Measurements from ENCODE around the gene OSBPL9.
"Not testable (repeated sequence)": the region's sequence is repeated elsewhere in the genome, so short reads cannot be mapped to it uniquely, and the experiment has no call there.

OSBPL9 gene

GRCh38 chr1:51638350-51638749, 21.5 kb downstream of the OSBPL9 start:
- DNase-seq = no peak

DNA sequence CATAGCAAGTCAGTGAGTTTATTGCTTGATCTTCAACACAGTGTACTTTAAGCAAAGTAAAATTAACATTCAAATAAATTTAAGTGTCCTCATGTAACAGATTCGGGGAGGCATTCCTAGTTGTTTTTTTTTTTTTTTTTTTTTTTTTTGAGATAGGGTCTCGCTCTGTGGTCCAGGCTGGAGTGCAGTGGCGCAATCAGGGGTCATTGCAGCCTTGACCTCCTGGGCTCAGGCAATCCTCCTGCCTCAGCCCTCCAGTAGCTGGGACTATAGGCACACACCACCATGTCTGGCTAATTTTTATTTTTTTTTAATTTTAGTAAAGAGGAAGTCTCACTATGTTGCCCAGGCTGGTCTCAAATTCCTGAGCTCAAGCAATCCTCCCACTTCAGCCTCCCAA, 22.8 kb downstream of the OSBPL9 start:
- DNase-seq = no peak

GRCh38 chr1:51641096-51641495, 24.2 kb downstream of the OSBPL9 start:
- no peak for DNase-seq

DNA sequence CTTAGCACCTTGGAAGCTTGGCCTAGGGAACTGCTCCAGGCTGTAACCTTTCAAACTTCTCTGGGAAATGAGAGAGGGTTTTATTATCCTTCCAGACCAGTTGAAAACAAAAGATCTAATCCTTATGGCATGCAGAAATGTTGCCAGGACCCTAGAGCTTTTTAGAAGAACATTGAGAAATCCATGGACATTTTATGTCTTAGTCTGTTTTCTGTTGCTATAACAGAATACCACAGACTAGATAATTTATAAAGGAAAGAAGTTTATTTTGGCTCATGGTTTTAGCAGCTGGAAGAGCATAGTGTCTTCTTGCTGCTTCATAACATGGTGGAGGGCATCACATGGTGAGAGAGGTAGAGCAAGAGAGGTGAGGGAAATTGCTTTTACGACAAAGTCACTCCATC, 25.8 kb downstream of the OSBPL9 start:
- no peak for DNase-seq

DNA sequence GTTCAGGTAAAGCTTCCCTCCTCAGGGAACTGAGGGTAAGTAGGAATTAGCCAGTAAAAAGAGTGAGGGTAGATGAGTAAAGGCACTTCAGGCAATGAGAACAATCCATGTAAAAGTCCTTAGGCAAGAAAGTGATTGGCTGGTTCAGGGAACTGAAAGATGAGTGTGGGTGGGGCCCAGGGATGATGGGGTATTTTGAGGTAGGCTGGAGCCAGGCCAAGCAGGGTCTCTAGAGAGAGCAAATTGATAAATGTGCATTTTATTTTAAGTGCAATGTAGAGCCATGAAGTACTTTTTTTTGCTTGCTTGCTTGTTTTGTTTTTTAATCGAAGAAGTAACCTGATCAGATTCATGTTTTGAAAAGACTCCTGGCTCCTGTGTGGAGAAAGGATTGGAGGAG, 26.5 kb downstream of the OSBPL9 start:
- no peak for DNase-seq

- no peak for DNase-seq
Observed at GRCh38 chr1:51644020-51644419, 27.1 kb downstream of the OSBPL9 start.

DNA sequence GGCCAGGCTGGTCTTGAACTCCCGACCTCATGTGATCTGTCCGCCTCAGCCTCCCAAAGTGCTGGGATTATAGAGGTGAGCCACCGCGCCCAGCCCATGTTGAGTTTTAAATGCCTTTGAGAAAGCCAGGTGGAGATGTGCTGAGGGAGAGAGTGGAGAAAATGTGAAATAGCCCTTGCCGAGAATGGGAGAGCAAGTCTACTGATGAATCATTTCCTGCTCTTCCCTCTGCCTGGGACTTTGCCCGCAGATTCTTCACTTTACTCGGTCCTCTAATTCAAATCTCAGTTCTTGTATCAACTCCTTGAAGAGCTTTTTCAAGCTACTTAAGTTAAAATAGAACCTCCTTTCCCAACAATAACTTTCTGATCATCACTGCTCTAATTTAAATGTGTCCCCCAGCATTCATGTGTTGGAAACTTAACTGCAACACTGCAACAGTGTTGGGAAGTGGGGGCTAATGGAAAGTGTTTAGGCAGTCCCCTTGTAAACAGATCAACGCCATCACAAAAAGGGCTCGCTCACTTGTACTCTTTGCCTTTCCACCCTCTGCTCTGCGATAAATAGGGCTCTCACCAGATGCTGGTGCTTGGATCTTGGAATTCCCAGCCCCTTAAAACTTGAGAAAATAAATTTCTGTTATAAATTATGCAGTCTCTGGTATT, 27.8 kb downstream of the OSBPL9 start:
- DNase-seq = no peak

- not testable (repeated sequence) for DNase-seq
Observed at GRCh38 chr1:51646592-51646991, 29.7 kb downstream of the OSBPL9 start.

- no peak for DNase-seq
Observed at GRCh38 chr1:51648180-51649109, 31.6 kb downstream of the OSBPL9 start.

DNA sequence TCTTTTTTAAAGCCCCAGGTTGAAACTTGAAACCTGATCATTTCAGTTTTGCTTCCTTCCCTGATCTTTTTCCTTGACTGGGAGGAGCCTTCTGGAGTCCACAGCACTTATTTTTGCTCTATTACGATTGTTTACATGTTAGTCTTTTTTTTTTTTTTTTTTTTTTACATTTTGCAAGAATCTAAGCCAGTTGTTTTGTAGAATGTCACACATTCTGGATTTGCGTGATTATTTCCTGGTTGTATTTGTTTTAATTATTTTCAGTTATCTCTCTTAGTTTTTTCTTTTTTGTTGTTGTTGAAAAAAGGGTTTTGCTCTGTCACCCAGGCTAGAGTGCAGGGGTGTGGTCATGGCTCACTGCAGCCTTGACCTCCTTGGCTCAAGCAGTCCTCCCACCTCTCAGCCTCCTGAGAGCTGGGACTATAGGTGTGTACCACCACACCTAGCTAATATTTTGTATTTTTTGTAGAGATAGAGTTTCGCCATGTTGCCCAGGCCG, 32.8 kb downstream of the OSBPL9 start:
- DNase-seq = no peak

GRCh38 chr1:51650198-51650597, 33.3 kb downstream of the OSBPL9 start:
- DNase-seq = no peak

DNA sequence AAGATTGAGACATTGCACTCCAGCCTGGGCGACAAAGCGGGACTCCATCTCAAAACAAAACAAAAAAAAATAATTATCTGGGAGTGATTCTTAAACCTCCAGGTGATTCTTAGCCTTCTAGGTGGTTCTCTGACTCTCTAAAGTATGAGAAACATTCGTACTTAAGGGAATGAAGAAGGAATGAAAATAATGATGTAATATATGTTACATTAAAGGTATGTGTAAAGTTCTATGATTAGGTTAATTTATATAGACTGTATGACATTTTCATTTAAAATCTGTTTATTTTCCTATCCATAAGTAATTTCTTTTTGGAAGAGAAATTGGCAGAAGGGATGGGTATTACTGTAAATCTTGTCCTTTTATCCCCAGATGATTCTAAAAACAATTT, 34.7 kb downstream of the OSBPL9 start:
- no peak for DNase-seq

GRCh38 chr1:51652599-51652998, 35.7 kb downstream of the OSBPL9 start:
- no peak for DNase-seq

DNA sequence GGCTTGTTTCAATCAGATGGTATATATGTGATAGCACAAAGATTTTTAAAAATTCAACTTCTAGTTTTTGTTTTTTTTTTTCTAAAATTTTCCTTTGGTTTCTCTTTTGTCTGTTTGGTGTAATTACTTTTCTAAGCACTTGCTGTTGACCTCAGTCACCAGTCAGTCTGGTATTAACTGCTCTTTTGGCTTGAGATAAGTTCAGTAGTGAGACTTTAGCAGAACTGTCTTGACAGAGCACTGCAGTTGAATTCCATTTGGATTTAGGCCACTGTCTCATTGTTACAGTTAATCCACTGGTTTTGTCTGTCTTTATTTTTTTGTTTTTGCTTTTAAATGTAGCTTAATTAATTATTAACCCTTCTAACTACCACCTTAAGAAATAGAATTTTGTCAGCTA, 36.2 kb downstream of the OSBPL9 start:
- no peak for DNase-seq

- DNase-seq = no peak
Observed at GRCh38 chr1:51654000-51654399, 37.1 kb downstream of the OSBPL9 start.

GRCh38 chr1:51656374-51656773, 39.5 kb downstream of the OSBPL9 start:
- no peak for DNase-seq

DNA sequence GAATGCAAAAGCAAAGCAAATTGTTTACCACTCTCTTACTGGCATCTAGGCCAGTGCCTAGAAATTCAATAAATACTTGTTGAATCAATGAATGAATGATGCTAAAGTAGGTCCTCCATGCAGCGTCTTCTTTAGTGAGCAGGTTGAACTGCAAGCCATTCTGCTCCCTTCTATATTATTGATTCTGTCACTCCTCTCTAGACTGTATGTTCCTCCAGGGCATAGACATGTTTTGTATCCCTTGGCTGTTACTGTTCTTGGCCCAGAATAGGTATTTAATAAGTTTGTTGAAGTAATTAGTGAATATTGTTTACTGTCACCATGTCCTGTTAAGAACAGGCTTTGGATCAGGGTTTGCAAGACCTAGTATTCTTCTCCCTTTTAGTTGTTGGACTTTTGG, 43.7 kb downstream of the OSBPL9 start:
- DNase-seq = no peak

DNA sequence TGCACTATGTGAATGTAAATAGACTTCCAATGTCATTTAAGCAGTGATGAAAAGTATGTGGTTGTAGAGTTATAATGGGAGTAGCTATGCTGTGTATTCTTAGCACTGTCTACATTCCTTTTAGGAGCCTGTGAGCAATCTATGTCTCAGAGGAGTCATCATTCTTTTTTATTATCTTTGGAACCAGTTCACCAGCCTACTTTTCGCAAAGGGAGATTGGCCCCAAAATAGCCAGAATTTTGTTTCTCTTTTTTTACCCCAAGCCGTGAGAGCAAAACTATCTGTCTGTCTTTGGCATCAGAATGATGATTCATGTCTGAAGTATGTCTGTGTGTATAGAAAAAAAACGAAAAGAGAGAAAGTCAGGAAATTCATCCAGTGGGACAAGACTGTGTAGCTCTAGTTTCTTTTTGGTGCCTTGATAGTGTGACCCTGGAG, 44.2 kb downstream of the OSBPL9 start:
- no peak for DNase-seq

- DNase-seq = no peak
Observed at GRCh38 chr1:51663105-51663504, 46.2 kb downstream of the OSBPL9 start.

DNA sequence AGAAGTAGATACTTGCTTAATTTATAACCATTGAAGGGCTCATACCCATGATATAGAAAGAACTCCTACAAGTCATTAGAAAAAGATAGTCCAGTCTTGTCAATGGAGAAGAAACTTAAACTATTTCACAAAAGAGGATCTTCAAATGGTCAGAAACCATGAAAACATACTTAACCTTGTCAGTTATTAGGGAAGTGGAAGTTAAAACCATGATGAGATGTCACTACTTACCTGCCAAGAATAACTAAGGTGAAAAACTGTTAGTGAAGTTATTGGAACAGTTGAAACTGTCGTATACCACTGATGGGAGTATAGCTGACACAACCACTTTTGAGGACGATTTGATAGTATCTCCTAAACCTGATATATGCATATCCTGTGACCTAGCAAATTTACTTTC, 46.8 kb downstream of the OSBPL9 start:
- no peak for DNase-seq

GRCh38 chr1:51664421-51665240, 47.7 kb downstream of the OSBPL9 start:
- no peak for DNase-seq

- no peak for DNase-seq
Observed at GRCh38 chr1:51666478-51666877, 49.6 kb downstream of the OSBPL9 start.

GRCh38 chr1:51667561-51667960, 50.7 kb downstream of the OSBPL9 start:
- no peak for DNase-seq
